HG03135 (cell line): ENCODE data around the gene P2RX2.

Experiments used
- ATAC-seq: cut with Tn5 transposase; IDR thresholded peaks from one replicate; pipeline ENCODE4 v1.9.1; 2021; ENCODE audit warnings: mild to moderate bottlenecking, moderate library complexity; ENCODE audit not compliant: unreplicated experiment

P2RX2 gene

DNA sequence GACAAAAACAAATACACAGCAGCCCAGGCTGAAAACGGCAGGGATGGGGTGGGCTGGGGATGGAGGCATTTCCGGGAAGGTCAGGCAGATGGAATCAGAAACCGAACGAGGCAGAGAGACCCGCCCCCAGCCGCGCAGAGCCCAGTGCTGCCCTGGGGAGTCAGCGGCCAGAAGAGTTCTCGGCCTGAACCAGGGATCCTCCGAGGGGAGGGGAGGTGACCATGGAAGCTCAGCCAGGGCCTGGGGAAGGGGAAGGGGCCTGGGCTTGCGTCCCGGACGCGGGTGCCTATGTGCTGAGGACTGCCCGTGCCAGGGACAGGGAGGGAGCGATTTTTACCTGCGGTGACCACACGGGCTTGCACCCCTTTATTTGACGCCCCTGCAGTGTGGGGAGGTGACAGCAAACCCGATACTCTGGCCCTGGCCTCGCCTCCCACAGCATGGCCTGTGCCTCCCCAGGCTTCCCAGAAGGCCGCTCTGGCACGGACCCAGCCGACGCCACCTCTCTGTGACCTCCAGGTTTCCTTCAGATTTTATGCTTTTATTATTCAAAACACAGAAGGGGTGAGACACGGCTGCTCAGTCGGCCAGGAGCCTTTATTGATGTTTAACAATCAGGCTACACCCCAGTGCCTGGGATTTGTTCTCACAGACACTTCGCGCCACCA lies 15.9 kb upstream of the P2RX2 start:
- no peak for ATAC-seq

DNA sequence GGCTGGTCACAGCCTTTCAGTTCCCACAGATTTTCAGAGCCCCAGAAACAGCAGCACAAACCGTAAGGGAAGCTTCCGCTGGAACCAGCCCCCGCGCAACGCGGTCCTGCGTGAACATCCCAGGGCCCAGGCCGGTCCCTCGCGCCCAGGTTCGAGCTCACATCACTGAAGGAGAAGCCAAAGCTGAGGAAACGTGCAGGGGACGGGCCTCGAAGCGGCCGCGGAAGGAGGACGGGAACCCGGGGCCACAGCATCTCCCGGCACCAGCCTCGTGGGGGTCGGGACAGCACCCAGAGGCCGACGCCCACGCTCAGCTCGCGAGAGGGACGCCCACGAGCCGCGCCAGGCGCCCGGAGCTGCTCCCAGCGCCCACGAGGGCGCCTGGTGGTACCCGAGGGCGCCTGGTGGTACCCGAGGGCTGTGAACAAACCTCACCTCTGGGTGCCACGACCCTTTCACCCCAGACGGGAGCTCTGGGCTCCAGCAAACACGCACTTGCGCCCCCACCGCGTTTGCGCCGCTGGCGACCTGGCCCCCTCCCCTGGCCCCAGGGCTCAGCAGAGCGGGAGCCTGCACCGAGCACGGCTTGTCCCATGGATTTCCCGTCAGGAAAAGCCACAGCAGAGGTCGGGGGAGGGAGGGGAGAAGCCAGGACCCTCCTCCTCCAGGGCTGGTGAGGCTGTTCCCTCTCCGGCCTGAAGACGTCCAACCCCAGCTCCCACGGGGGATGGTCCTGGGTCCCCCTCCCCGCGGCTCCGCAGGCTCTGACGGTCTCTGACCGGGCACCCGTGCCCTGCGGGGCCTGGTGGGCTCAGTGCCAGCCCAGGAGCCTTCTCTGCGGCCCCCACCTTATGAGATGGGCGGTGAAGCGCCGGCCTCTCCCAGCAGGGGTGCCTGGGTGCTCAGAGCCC lies 15.1 kb upstream of the P2RX2 start:
- ATAC-seq: no peak

DNA sequence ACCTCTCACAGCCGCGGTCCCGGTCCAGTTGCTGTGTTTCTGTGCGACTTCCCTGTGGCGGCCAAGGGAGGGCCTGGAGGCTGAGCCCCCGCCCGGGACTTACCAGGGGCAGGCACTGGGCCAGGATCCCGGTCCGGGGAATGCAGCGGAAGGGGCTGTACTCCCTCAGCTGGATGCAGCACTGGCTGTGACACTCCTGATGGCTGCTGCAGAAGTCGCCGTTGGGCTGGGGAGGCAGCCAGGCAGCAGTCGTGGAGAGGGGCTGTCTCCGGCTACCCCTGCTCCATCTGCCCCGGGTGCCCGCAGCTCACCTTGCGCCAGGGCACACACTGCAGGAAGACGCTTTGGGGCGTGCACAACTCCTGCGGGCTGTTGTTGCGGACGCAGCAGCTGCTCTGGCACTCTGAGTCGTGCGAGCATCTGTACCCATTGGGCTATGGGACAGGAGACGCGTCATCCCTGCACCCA lies 14.4 kb upstream of the P2RX2 start:
- no peak for ATAC-seq

DNA sequence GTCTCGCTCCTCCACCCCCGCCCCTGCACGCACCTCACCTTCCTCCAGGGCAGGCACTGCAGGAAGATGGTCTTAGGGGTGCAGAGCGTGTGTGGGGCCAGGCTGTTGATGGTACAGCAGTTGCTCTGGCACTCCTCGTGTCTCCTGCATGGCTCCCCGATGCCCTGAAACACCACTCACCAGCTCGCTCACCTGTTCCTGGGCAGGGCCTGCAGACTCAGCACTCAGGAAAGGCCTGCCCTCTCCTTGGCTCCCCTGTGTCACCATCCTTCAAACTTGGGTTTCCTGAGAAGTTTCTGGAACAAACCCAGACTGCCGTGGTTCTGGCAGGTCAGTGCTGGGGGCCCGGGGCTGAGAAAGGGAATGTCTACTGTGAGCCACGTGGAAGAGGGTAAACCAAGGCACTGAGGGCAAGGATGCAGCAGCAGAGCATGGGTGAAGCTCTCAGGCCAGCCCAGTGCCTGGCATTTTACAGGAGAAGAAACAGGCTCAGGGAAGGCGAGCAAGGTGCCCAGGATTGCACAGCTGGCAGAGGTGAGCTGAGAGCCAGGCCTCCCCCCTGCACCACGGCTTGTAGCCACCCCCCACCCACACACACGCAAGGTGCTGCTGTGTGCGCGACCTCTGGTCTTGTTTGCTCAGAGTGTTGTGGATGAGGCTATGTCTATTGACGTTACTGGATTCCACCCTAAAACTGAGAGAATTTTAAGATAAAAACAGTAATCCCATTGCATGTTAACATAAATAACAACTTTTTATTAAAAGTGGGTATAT lies 13.7 kb upstream of the P2RX2 start:
- ATAC-seq: no peak

DNA sequence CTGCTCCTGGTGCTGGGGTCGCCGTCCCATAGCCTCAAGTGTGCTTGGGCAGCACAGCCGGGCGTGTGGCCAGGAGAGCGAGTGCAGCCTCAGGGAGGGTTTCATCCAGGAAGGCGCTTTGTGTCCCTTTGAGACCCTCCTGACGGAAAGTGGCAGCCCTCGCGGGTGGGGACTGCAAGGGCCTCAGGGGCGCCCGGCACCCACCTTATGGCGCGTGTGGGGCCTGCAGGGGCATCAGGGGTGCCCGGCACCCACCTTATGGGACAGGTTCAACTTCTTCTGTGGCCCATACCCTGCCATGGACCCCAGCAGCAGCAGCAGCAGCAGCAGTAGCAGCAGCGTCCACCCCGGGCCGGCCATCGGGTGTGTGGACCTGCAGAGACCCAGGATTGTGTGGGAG lies 12.7 kb upstream of the P2RX2 start:
- no peak for ATAC-seq

DNA sequence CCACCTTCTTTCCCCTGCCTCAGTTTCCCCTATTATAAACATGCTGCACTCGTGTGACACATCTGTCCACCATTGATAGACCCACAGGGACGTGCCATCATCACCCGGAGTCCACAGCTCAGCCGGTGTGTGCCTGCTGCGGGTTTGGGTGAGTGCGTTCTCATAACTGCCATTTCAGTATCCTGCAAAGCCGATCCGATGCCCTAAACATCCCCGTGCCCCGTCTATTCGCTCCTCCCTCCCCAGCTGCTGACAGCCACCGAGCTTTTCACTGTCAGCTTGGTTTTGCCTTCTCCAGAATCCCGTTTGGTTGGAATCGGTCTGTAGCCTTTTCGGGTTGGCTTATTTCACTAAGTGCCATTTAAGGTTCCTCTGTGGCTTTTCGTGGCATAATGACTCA lies 12.1 kb upstream of the P2RX2 start:
- ATAC-seq: no peak

DNA sequence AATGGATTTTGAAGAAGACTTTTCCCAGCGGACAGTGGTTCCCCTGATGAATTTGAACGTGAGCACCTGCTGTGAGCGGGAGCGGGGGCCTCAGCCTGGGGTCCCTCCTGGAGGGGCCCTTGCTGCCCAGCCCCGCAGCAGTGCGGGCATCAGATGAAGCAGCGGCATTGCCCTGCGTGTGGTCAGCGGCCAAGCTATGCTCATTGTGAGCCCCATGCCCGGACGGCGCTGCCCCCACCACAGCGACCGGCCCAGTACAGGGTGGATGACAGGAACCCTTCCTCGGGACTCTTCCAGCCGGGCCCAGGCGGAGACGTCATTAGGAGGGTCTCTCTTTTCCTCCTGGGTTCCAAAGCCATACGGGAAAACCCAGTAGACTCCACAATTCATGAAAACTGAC lies 11.6 kb upstream of the P2RX2 start:
- ATAC-seq: no peak

DNA sequence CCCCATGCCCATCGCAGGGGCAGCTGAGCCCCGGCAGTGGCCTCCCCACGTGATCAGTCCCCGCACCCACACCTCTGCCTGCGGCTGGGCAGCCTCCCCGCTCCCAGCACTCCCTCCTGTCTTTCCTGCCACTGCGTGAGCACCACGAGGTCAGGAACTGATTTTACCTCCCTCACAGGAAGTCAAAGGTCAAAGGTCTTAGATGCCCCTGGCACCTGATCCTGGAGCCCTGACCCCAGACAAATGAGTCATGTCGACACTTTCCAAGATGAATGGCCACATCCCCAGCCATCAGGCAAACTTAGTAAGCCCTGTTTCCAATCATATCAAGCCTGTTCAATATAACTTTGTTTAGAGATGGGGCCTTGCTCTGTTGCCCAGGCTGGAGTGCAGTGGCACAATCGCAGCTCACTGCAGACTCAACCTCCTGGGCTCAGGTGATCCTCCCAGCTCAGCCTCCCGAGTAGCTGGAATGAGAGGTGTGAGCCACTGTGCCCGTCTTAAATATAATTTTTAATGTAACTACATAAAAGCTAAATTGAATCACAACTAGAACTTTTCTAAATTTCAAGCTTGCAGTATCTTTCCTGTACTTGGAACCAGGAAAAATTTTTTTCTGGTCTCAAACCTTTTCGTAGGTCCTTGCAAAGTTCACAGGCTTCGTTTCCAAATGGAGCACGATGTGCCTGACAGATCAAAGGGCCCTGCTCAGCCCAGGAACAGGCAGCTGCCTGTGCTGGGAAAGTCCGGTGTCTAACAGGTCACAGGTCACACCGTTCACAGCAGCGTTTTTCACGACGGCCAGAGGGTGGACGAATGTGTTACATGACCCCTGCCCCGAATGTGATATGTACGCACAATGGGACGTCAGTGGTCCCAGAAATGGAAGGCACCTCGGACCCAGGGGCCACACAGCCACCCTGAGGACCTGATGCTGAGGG lies 10.1 kb upstream of the P2RX2 start:
- ATAC-seq: no peak

DNA sequence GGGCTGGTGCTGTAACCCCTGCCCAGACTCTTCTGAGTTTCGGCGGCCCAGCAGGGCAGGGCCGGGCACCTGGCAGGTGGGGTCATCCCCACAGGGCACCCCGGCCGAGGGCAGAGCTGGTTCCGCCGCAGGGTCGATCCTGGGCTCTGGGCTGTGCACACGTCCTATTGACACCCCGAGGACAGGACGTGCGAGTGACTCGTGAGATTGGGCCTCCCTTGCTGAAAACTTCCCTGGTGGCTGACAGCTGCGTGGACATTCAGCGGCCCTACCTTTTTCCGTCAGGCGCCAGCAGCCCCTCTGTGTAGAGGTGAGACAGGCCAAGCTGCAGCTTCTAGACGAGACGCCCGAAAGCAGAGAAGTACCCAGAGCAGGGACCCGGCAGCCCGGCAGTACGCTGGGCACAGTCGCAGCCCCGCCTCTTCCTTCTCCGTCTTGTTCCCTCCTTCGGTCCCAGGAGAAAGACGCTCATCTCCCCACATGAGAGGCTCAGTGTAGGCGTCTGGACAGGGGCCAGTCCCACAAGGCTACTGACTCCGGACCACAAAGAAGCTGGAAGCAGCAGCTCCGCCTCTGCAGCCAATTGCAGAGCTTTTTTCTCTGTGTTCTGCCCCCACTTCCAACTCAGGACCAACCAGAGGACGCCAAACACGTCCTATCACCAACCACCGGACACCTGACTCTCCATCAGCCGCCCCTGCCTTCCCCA lies 8.4 kb upstream of the P2RX2 start, which contains the start of gene LRCOL1:
TSS of gene LRCOL1 (minus strand) at position 532 of the 709 bp plus-strand sequence. CDS start 4,331 bp downstream, outside the sequence.
- ATAC-seq: no peak

DNA sequence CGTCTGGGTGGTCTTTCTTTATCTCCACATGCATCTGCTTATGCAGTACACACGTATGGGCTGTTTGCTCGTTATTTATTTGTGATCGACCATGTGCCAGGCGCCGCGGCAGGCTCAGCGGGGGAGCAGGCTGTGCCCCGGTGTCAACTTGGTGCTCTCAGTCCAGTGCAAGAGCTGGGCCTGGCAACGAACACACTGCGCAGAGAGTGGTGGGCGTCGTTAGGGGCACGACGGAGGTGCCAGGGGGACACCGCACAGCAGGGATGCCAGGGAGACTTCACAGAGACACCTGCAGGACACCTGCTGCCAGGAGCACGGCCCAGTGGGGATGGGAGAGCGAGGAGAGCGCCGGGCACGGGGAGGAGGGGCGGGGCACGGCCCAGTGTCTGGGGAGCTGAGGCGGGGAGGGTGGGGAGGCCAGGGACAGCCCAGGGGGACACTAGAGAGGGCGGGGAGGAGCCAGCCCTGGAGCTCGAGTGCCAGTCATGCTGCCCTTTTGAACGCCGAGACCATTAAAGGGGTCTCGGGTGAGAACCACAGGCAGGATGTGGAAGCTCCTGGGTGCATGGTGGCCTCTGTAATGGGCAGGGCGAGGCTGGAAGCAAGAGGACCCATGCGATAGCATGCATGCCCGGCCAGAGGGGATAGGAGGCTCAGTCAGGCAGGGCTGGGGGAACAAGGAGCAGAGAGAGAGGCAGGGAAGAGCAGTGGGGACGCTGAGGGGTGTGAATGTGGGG lies 7.5 kb upstream of the P2RX2 start:
- ATAC-seq: no peak

DNA sequence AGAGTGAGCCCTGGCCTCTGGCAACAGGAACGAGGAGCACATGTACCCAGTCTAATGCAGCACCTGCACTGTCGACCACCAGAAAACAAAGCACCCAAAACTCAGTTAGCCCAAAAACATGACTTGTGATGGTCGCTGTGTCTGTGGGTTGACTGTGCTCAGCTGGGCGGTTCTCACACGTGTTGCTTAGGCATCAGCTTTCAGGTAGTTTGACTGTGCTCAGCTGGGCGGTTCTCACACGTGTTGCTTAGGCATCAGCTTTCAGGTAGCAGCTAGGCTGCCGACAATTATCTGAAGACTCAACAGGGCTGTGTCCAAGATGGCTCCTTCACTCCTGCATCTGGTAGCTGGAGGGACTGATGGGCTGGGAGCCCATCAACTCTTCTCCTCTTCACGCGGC lies 7.0 kb upstream of the P2RX2 start:
- ATAC-seq: no peak

DNA sequence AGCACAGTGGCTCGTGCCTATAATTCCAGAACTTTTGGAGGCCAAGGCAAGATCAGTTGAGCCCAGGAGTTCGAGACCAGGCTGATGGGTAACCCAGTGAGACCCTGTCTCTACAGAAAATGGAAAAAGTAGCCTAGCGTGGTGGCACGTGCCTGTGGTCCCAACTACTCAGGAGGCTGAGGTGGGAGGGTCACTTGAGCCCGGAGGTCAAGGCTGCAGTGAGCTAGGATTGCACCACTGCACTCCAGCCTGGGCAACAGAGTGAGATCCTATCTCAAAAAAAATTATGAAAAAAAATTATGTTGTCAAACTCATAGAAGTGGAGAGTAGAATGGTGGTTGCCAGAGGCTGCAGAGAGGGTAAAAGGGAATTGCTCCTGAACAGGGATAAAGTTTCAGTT lies 4.5 kb upstream of the P2RX2 start:
- no peak for ATAC-seq

DNA sequence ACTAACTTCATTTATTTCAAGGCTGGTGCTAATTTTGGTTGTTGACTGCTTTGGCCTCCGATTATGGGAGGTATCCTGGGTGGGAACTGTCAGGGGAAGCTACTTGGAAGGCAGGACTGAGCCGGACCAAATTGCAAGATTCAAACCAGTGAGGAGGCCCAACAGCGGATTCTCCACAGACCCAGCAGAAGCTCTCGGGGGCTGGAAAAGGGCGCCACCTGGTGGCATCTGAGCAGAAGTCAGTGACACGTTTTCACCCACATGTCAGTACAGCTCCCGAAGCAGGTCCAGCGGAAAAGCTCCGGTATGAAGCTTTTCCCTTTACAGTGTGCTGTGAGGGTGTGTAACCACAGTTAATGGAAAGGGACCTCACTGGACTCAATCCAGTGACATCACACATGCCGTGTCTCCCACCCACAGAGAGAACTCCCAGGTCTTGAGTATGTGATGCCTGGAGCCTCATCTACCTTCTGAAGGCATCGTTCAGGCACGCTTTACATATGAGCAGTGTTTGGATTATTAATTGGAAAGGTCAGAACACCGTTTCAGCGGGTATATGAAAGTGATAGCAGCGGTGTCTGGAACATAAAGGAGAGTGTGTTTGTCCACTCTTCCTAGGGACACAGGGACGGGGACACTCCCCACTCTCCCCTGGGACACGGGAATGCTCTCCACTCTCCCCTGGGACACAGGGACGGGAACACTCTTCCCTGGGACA lies 3.6 kb upstream of the P2RX2 start:
- peak; percentile 76 for ATAC-seq

DNA sequence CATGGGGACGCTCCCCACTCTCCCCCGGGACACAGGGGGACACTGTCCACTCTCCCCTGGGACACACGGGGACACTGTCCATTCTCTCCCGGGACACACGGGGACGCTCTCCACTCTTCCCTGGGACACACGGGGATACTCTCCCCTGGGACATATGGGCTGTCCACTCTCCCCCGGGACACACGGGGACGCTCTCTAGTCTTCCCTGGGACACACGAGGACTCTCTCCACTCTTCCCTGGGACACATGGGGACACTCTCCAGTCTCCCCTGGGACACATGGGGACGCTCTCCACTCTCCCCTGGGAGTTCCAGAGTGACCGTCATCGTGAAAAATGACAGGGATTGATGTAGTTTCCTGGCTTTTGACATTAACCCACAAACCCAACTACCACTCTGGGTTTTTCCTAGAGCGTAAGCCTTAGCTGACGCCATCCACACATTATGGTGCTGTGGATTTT lies 3.0 kb upstream of the P2RX2 start:
- no peak for ATAC-seq

DNA sequence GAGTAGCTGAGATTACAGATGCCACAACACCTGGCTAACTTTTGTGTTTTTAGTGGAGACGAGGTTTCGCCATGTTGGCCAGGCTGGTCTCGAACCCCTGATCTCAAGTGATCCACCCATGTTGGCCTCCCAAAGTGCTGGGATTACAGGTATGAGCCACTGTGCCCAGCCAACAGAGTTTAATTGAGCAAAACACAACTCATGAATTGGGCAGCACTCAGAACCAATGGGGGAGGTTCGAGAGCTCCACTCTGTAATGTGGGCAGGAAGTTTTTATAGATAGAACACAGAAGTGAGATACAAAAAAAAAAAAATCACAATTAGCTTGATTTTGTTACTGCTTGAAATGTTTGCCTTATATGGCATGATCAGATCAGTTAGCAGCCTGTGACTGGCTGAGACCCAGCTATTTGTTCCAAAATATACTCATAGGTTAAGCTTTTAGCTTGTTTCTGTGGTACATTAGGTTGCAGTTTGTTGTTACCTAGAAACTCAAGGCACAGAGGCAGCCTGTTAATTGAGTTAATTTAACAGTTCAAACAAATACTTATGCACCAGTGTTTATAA lies 1.4 kb upstream of the P2RX2 start:
- no peak for ATAC-seq

DNA sequence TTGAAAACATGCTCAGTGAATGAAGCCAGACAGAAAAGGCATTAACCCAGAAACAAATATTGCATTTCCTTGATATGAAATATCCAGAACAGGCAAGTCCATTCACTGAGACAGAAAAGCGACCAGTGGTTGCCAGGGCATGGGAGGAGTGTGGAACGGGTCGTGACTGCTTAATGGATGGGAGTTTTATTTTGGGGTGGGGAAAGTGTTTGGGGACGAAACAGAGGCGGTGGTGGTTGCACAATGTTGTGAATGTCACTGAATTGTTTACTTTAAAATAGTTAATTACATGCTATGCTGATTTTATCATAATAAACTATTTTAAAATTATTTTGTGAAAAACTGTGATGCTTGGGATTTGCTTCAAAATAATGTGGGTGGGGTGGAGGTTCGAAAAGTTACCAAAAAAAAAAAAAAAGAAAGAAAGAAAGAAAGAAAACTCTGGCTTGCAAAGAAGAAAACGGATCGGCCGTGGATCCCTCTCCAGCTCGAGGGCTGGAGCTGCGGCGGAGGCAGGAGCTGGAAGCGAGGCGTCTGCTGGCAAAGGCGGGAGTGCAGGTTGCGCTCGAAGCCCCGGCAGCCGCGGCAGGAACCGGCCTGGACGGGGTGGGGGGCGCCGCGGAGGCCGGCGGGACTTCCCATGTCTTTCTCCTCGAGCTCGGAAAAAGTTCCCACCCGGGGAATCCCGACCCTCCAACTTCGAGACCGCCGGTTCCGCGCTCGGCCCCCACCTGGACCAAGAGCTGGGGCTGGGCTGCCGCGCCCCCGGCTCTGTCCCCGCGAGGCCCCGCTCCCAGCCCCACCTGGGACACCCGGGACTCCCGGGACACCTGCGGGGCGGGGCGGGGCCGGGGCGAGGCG lies 524 bp upstream of the P2RX2 start:
- ATAC-seq: no peak

DNA sequence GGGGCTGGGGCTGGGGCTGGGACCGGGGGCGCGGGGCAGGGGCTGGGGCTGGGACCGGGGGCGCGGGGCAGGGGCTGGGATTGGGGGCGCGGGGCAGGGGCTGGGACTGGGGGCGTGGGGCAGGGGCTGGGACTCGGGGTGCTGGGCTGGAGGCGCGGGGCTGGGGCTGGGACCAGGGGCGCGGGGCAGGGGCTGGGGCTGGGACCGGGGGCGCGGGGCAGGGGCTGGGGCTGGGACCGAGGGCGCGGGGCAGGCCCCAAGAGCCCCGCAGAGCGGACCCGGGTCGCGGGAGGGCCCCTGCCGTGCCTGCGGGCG lies 452 bp downstream of the P2RX2 start:
- no peak for ATAC-seq
